ENCODE data around the gene FOXP1. TPM values are rescaled to one million over a fixed set of nuclear protein-coding genes. Genes with fewer than 3 reads are reported as not detected.
"Not testable (repeated sequence)": the region's sequence is repeated elsewhere in the genome, so short reads cannot be mapped to it uniquely, and the experiment has no call there.

The FOXP1 gene
- total RNA-seq, 2 experiments from 2014 or later: 66.3 to 68.8 TPM

- Mint-ChIP-seq H3K27me3 (no peaks in the 10 kb centered on the region), H3K4me3 (no peak overlapping the region), H3K9me3 (ENCODE audit: low read depth) (peaks cover 6% of the 10 kb centered on the region), H3K36me3 (peaks cover 11% of the 10 kb centered on the region), H3K4me1 (no peaks in the 10 kb centered on the region), H3K27ac (no peak overlapping the region)
- no peak for DNase-seq
- CTCF ChIA-PET: interaction anchor here (0.5 to 1.4 kb wide), 2 partner anchors 10 to 29 kb away, joined by 3 to 4 read pairs; no protein-coding TSS in a partner anchor
- no peak for ATAC-seq
Observed at GRCh38 chr3:71341721-71342120, 241.8 kb downstream of the FOXP1 start.

- Mint-ChIP-seq H3K4me3 (no peak overlapping the region), H3K27ac (no peak overlapping the region), H3K27me3 (no peaks in the 10 kb centered on the region), H3K4me1 (no peaks in the 10 kb centered on the region), H3K9me3 (ENCODE audit: low read depth) (peaks cover 6% of the 10 kb centered on the region), H3K36me3 (peaks cover 8% of the 10 kb centered on the region)
- CTCF ChIA-PET: no interaction called here
- DNase-seq: no peak
- no peak for ATAC-seq
Observed at GRCh38 chr3:71339049-71339448, 244.5 kb downstream of the FOXP1 start.

GRCh38 chr3:71332813-71333212 lies 250.7 kb downstream of the FOXP1 start:
- Mint-ChIP-seq H3K36me3 (peaks cover 14% of the 10 kb centered on the region), H3K4me3 (no peak overlapping the region), H3K27me3 (no peaks in the 10 kb centered on the region), H3K9me3 (ENCODE audit: low read depth) (peaks cover 2% of the 10 kb centered on the region), H3K4me1 (no peaks in the 10 kb centered on the region), H3K27ac (no peak overlapping the region)
- CTCF ChIA-PET: interaction anchor here (0.6 kb wide), 1 partner anchor 20 kb away, joined by 3 read pairs; no protein-coding TSS in a partner anchor
- DNase-seq (no peak), ATAC-seq (no peak)

- DNase-seq (no peak), ATAC-seq (no peak)
- CTCF ChIA-PET: no interaction called here
- H3K4me3 Mint-ChIP-seq: no peak overlapping the region
- no peaks in the 10 kb centered on the region for H3K4me1 Mint-ChIP-seq
- H3K36me3 Mint-ChIP-seq: peaks cover 16% of the 10 kb centered on the region
- peaks cover 2% of the 10 kb centered on the region for H3K9me3 Mint-ChIP-seq (ENCODE audit: low read depth)
- no peak overlapping the region for H3K27ac Mint-ChIP-seq
- H3K27me3 Mint-ChIP-seq: no peaks in the 10 kb centered on the region
Observed at GRCh38 chr3:71330909-71331308, 252.6 kb downstream of the FOXP1 start.

- no peak overlapping the region for H3K27ac Mint-ChIP-seq
- DNase-seq: no peak
- CTCF ChIA-PET: no interaction called here
- peaks cover 16% of the 10 kb centered on the region for H3K36me3 Mint-ChIP-seq
- no peaks in the 10 kb centered on the region for H3K4me1 Mint-ChIP-seq
- no peak for ATAC-seq
- H3K9me3 Mint-ChIP-seq (ENCODE audit: low read depth): peaks cover 2% of the 10 kb centered on the region
- no peaks in the 10 kb centered on the region for H3K27me3 Mint-ChIP-seq
- H3K4me3 Mint-ChIP-seq: no peak overlapping the region
Observed at GRCh38 chr3:71330505-71330904, 253.0 kb downstream of the FOXP1 start.

GRCh38 chr3:71329817-71330216 lies 253.7 kb downstream of the FOXP1 start:
- Mint-ChIP-seq H3K27me3 (no peaks in the 10 kb centered on the region), H3K36me3 (peaks cover 16% of the 10 kb centered on the region), H3K4me1 (no peaks in the 10 kb centered on the region), H3K4me3 (no peak overlapping the region), H3K27ac (no peak overlapping the region), H3K9me3 (ENCODE audit: low read depth) (peaks cover 2% of the 10 kb centered on the region)
- DNase-seq (no peak), ATAC-seq (no peak)
- CTCF ChIA-PET: no interaction called here

- peaks cover 19% of the 10 kb centered on the region for H3K36me3 Mint-ChIP-seq
- H3K4me1 Mint-ChIP-seq: no peaks in the 10 kb centered on the region
- H3K27ac Mint-ChIP-seq: no peak overlapping the region
- no peak for DNase-seq
- no peaks in the 10 kb centered on the region for H3K27me3 Mint-ChIP-seq
- ATAC-seq: no peak
- CTCF ChIA-PET: no interaction called here
- H3K4me3 Mint-ChIP-seq: no peak overlapping the region
- peaks cover 2% of the 10 kb centered on the region for H3K9me3 Mint-ChIP-seq (ENCODE audit: low read depth)
Observed at GRCh38 chr3:71328926-71329325, 254.6 kb downstream of the FOXP1 start.

GRCh38 chr3:71327936-71328335 lies 255.6 kb downstream of the FOXP1 start:
- Mint-ChIP-seq H3K9me3 (ENCODE audit: low read depth) (peaks cover 2% of the 10 kb centered on the region), H3K27me3 (no peaks in the 10 kb centered on the region), H3K4me3 (no peak overlapping the region), H3K36me3 (peaks cover 17% of the 10 kb centered on the region), H3K4me1 (no peaks in the 10 kb centered on the region), H3K27ac (no peak overlapping the region)
- ATAC-seq (no peak), DNase-seq (no peak)
- CTCF ChIA-PET: no interaction called here

- Mint-ChIP-seq H3K4me1 (no peaks in the 10 kb centered on the region), H3K27ac (no peak overlapping the region), H3K27me3 (no peaks in the 10 kb centered on the region), H3K36me3 (peaks cover 13% of the 10 kb centered on the region), H3K4me3 (no peak overlapping the region), H3K9me3 (ENCODE audit: low read depth) (peaks cover 2% of the 10 kb centered on the region)
- CTCF ChIA-PET: interaction anchor here (1.0 kb wide), 1 partner anchor 72 kb away, joined by 3 read pairs; no protein-coding TSS in a partner anchor
- no peak for ATAC-seq
- DNase-seq: no peak
Observed at GRCh38 chr3:71325715-71326114, 257.8 kb downstream of the FOXP1 start.

GRCh38 chr3:71324224-71324623 lies 259.3 kb downstream of the FOXP1 start:
- H3K9me3 Mint-ChIP-seq (ENCODE audit: low read depth); H3K27ac Mint-ChIP-seq; H3K4me1 Mint-ChIP-seq; CTCF ChIA-PET; ATAC-seq; DNase-seq; H3K4me3 Mint-ChIP-seq; H3K36me3 Mint-ChIP-seq; H3K27me3 Mint-ChIP-seq: not testable (repeated sequence)

GRCh38 chr3:71323558-71323957 lies 260.0 kb downstream of the FOXP1 start:
- H3K27me3 Mint-ChIP-seq: no peaks in the 10 kb centered on the region

GRCh38 chr3:71322154-71322553 lies 261.4 kb downstream of the FOXP1 start:
- H3K27me3 Mint-ChIP-seq: no peaks in the 10 kb centered on the region
- H3K4me1 Mint-ChIP-seq: no peaks in the 10 kb centered on the region
- peaks cover 5% of the 10 kb centered on the region for H3K36me3 Mint-ChIP-seq
- H3K4me3 Mint-ChIP-seq: no peak overlapping the region
- CTCF ChIA-PET: no interaction called here
- no peak overlapping the region for H3K27ac Mint-ChIP-seq
- H3K9me3 Mint-ChIP-seq (ENCODE audit: low read depth): no peaks in the 10 kb centered on the region
- no peak for ATAC-seq
- DNase-seq: no peak

More at GRCh38 chr3:71323558-71323957, 260.0 kb downstream of the FOXP1 start:
- CTCF ChIA-PET: no interaction called here
- Mint-ChIP-seq H3K9me3 (ENCODE audit: low read depth) (no peaks in the 10 kb centered on the region), H3K36me3 (peaks cover 7% of the 10 kb centered on the region), H3K4me3 (no peak overlapping the region), H3K4me1 (no peaks in the 10 kb centered on the region), H3K27ac (no peak overlapping the region)
- no peak for DNase-seq
- ATAC-seq: no peak

- no peak for DNase-seq
- peaks cover 2% of the 10 kb centered on the region for H3K27me3 Mint-ChIP-seq
- no peak overlapping the region for H3K4me3 Mint-ChIP-seq
- H3K9me3 Mint-ChIP-seq (ENCODE audit: low read depth): no peaks in the 10 kb centered on the region
- no peak overlapping the region for H3K27ac Mint-ChIP-seq
- CTCF ChIA-PET: no interaction called here
- no peaks in the 10 kb centered on the region for H3K4me1 Mint-ChIP-seq
- ATAC-seq: no peak
- H3K36me3 Mint-ChIP-seq: peaks cover 3% of the 10 kb centered on the region
Observed at GRCh38 chr3:71319771-71320170, 263.8 kb downstream of the FOXP1 start.

- Mint-ChIP-seq H3K9me3 (ENCODE audit: low read depth) (no peaks in the 10 kb centered on the region), H3K4me1 (no peaks in the 10 kb centered on the region), H3K27me3 (peaks cover 2% of the 10 kb centered on the region), H3K36me3 (no peaks in the 10 kb centered on the region), H3K4me3 (no peak overlapping the region), H3K27ac (no peak overlapping the region)
- CTCF ChIA-PET: no interaction called here
- DNase-seq (no peak), ATAC-seq (no peak)
Observed at GRCh38 chr3:71318458-71318827, 265.1 kb downstream of the FOXP1 start.
